Measurements from ENCODE around the gene LONRF3.

DNA sequence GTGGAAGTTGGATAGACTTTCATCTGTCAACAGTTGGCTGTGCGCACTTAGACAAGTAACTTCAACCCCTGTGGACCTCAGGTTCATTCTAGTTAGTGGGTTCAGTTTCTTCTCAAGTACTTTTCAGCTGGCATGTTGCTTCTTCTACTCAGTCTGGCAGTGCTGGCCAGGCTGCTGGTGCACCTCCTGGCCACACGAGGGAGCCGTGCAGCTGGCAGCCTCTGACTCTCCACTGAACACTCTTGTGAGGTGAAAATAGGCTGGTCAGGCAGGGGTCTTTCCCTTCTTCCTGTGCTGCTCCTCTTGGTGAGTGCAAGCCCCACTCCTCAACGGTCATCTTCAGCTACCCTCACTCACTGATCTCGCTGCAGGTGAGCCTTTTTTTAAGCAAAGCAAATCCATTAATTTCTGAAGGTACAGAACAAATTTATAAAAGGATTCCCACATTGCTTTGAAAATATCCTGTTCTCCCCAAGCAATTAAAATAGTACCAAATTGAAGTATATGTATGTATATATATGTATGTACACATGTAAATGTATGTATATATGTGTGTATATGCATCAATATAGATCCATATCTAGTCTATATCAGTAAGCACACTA, 30.6 kb downstream of the LONRF3 start:
- peak; percentile 52 to 71 (median 57) for TF ChIP-seq CTCF (IDR thresholded peaks at IDR 0.05)
- TF ChIP-seq POLR2A (IDR thresholded peaks at IDR 0.05) = no peak
